ENCODE measurements around the gene HBEGF. TPM values are rescaled to one million over a fixed set of nuclear protein-coding genes. Genes with fewer than 3 reads are reported as not detected.

HBEGF gene
- total RNA-seq, 2 experiments from 2014 or later = 21.5 to 23.5 TPM

DNA sequence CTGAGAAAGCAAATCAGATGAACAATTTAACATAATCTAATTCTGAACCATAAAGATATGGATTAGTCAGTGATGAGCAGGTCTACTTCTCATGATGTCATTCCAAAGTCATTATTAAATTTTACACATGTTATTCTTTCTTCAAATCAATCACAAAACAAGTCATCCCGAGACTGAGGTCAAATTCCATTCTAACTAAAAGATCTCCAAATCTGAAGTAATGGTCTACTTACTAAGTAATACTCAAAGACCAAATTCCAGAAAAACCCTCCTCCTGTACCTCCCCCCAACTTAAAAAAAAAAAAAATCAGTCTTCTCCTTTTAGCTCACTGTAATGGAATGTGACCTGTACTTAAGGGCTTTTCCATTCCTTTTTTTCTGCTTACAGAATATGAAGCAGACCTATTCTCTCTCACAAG is 48.2 kb downstream of the HBEGF start:
- Mint-ChIP-seq H3K4me3 (no peak overlapping the region), H3K27ac (peak overlapping the region; percentile 33), H3K36me3 (peaks cover 20% of the 10 kb centered on the region), H3K9me3 (no peaks in the 10 kb centered on the region), H3K27me3 (no peaks in the 10 kb centered on the region), H3K4me1 (ENCODE audit: low read depth) (peaks cover 62% of the 10 kb centered on the region)
- DNase-seq = no peak
- intact Hi-C loops (cut with micrococcal nuclease) = no loop called here
- ChIA-PET POLR2A (interaction anchor here (0.8 kb wide), 1 partner anchor 393 kb away, joined by 3 read pairs; the partner anchor contains the start of genes HARS1 and HARS2), CTCF (interaction anchor here (0.6 to 1.9 kb wide), 4 partner anchors 52 to 74 kb away, joined by 3 to 8 read pairs (median 4); no protein-coding TSS in a partner anchor)

DNA sequence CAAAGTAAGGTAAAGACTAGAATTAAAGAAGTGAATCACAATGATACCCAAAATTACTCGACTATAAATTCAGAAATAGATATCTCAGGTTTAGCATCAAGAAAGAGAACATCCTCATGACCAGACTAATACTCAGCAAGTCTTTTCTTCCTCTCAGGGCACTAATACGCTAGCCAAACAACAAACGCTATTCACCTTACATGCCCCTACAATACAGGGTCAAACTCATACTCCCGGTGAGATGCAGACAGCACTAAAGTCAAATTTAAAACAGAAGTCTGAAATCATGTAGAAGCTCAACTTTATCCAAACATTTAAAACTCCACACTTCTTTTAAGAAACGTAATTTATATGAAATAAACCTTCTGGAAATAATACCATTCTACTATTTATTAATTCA is 49.1 kb downstream of the HBEGF start:
- no peak for DNase-seq
- Mint-ChIP-seq H3K4me1 (ENCODE audit: low read depth) (peaks cover 69% of the 10 kb centered on the region), H3K4me3 (no peak overlapping the region), H3K27ac (no peak overlapping the region), H3K27me3 (no peaks in the 10 kb centered on the region), H3K9me3 (no peaks in the 10 kb centered on the region), H3K36me3 (peaks cover 20% of the 10 kb centered on the region)
- intact Hi-C loops (cut with micrococcal nuclease) = no loop called here
- POLR2A ChIA-PET = interaction anchor here (0.8 kb wide), 1 partner anchor 394 kb away, joined by 3 read pairs; the partner anchor contains the start of genes HARS1 and HARS2
- CTCF ChIA-PET = interaction anchor here (0.6 to 1.9 kb wide), 5 partner anchors 46 to 66 kb away, joined by 3 to 8 read pairs (median 3); no protein-coding TSS in a partner anchor

DNA sequence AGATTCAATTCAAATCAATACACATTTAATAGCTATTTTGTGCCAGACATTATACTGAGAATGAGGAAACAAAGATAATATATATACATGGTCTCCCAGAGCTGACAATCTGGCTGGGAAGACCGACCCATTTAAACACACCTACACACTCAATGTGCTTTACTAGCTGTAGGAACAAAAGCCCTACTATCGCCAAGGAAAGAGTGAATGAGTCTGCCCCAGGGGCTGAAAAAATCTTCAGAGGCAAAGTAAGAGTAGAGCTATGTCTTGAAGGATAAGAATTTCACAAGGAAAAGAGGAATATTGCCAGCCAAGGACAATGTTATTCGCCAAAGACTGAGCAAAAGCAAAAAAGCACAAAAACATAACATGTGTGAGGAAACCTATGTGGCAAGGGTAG is 50.1 kb downstream of the HBEGF start:
- POLR2A ChIA-PET = no interaction called here
- DNase-seq = no peak
- H3K4me1 Mint-ChIP-seq (ENCODE audit: low read depth) = peaks cover 63% of the 10 kb centered on the region
- no peak overlapping the region for H3K27ac Mint-ChIP-seq
- no peak overlapping the region for H3K4me3 Mint-ChIP-seq
- CTCF ChIA-PET = interaction anchor here (0.6 to 1.3 kb wide), 3 partner anchors 50 to 54 kb away, joined by 3 to 4 read pairs (median 4); partner anchors contain the start of gene HBEGF
- H3K9me3 Mint-ChIP-seq = no peaks in the 10 kb centered on the region
- peaks cover 20% of the 10 kb centered on the region for H3K36me3 Mint-ChIP-seq
- intact Hi-C loops (cut with micrococcal nuclease) = no loop called here
- no peaks in the 10 kb centered on the region for H3K27me3 Mint-ChIP-seq

DNA sequence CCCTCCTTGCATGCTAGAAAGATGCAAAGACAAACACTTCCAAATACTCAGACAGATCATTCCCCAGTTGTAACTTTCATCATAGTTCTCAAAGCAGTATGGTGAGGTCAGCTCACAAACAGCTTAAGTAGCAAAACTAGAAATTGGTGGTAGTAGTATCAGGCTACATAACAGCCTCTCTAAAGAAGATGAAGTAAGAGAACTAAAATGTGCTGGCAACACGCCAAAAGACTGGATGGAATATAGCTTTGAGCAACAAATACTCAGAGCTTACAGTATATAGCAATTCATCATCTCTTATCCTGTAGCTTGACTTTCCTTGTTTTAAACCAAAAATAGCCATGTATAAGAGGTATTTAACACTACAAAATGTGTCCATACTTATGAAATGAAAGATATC is 51.0 kb downstream of the HBEGF start:
- H3K9me3 Mint-ChIP-seq = no peaks in the 10 kb centered on the region
- intact Hi-C loops (cut with micrococcal nuclease) = no loop called here
- peak; percentile 25 for DNase-seq
- ChIA-PET CTCF (interaction anchor here (1.1 to 1.3 kb wide), 3 partner anchors 51 to 57 kb away, joined by 3 to 4 read pairs (median 4); partner anchors contain the start of gene HBEGF), POLR2A (no interaction called here)
- H3K36me3 Mint-ChIP-seq = peaks cover 19% of the 10 kb centered on the region
- no peaks in the 10 kb centered on the region for H3K27me3 Mint-ChIP-seq
- H3K4me3 Mint-ChIP-seq = no peak overlapping the region
- H3K27ac Mint-ChIP-seq = no peak overlapping the region
- H3K4me1 Mint-ChIP-seq (ENCODE audit: low read depth) = peaks cover 62% of the 10 kb centered on the region

DNA sequence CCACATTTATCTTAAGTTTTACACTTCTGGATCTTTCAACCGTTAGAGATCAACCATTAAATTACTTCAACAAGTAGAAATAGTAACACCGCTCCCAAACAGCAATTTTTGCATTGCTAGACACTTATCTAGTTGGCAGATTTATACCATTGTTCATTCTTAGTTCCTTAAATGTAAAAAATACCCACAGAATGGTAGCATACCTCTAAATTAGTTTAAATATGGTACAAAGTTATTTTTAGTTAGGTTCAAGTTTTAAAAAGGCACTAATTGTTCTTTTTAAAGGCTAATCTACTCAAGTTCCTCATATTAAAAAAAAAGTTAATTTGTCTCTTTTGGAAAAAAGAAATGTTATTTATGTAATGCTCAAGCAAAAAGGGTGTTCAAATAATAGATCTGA is 51.6 kb downstream of the HBEGF start:
- Mint-ChIP-seq H3K4me3 (no peak overlapping the region), H3K27ac (no peak overlapping the region), H3K4me1 (ENCODE audit: low read depth) (peaks cover 58% of the 10 kb centered on the region), H3K27me3 (no peaks in the 10 kb centered on the region), H3K36me3 (peaks cover 15% of the 10 kb centered on the region), H3K9me3 (no peaks in the 10 kb centered on the region)
- intact Hi-C loops (cut with micrococcal nuclease) = no loop called here
- POLR2A ChIA-PET = no interaction called here
- CTCF ChIA-PET = interaction anchor here (1.1 kb wide), 1 partner anchor 57 kb away, joined by 3 read pairs; no protein-coding TSS in a partner anchor
- DNase-seq = no peak

DNA sequence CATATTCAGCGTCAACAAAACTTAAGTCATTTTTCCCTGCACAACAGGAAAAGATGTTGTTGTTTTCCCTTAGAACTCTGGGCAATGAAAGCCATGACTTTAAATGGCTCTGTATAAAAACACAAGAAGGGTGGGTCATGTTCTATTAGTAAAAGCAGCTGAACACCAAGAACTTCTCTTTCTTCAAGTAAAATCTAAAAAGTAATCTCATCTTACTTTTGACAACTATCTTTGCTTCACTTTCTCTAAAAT is 52.6 kb downstream of the HBEGF start:
- ChIA-PET POLR2A (no interaction called here), CTCF (no interaction called here)
- no peak overlapping the region for H3K27ac Mint-ChIP-seq
- H3K27me3 Mint-ChIP-seq = no peaks in the 10 kb centered on the region
- DNase-seq = no peak
- H3K4me3 Mint-ChIP-seq = no peak overlapping the region
- H3K9me3 Mint-ChIP-seq = no peaks in the 10 kb centered on the region
- intact Hi-C loops (cut with micrococcal nuclease) = no loop called here
- peaks cover 63% of the 10 kb centered on the region for H3K4me1 Mint-ChIP-seq (ENCODE audit: low read depth)
- peaks cover 9% of the 10 kb centered on the region for H3K36me3 Mint-ChIP-seq

DNA sequence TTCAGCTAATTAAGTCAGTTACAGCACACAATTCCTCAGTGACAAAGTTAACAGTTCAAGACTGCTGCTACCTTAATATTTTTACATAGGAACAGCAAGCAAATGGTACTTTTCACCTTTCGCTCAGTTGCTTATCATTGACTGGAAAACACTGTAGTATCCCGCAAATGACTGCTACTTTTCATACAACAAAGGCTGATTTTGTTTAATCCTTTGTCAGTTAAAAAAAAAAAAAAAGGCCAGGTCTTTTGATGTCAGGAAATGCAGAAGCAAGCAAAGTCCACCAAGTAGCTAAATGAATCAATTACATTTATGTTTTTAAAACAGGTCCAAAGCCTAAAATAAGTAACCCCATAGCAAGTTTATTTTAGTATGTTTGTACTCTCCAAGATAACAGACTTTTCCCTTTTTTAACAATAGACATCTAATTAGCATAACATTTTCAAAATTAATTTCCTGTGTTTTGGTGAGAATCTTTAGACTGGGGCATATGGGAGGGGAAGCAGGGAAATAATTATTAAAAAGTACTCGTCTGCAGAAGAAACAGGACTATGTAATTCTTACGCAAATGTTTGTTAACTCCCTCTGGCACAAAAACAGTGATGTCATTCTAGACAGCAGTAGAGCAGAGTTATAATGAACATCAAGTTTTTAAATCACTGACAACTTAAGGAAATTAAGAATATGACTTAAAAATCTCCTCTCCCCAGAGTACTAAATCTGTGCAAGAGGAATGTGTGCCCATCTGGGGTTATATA is 53.1 kb downstream of the HBEGF start:
- H3K9me3 Mint-ChIP-seq = no peaks in the 10 kb centered on the region
- H3K27me3 Mint-ChIP-seq = no peaks in the 10 kb centered on the region
- intact Hi-C loops (cut with micrococcal nuclease) = no loop called here
- peaks cover 8% of the 10 kb centered on the region for H3K36me3 Mint-ChIP-seq
- ChIA-PET CTCF (interaction anchor here (0.7 to 1.3 kb wide), 4 partner anchors 49 to 215 kb away, joined by 3 to 6 read pairs (median 4); partner anchors contain the start of gene HBEGF), POLR2A (no interaction called here)
- H3K4me1 Mint-ChIP-seq (ENCODE audit: low read depth) = peaks cover 62% of the 10 kb centered on the region
- peak overlapping the region; percentile 1 for H3K27ac Mint-ChIP-seq
- no peak overlapping the region for H3K4me3 Mint-ChIP-seq
- no peak for DNase-seq

DNA sequence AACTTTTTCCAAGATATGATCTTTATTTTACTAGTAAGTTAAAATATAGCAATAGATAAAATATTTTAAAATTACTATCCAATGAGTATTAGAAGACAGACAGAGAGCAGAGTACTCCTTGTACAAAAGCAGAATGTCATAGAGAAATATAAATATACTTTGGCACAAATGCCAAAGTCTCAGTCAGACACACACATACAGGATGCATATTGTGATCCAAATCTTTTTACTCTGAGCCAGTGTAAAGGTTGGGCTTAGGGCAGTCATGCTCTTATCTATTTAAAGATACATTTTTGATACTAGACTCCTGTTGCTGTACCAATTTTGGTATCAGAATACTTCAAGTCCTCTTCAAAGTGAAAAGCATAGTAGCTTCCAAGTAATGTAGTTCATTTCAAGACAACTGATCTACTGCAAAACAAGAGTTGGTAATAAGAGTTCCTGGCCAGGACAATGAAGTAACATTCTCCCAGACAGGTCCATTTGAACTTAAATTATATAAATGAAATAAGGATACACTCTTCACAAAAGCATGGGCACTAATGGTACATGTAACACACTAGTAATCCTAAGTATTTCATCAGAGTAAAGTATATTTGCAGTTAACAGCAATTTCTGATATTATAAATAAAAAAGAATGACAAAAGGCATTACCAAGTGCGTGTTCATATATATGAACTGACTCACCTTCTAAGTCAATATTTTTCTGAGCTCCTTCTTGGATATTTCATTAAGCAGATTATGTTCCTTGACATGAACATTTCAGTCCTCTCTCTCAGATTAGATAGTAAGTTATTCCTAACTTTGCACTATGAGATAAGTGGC is 54.0 kb downstream of the HBEGF start:
- Mint-ChIP-seq H3K27ac (peak overlapping the region; percentile 1), H3K4me3 (no peak overlapping the region), H3K4me1 (ENCODE audit: low read depth) (peaks cover 59% of the 10 kb centered on the region), H3K36me3 (peaks cover 5% of the 10 kb centered on the region), H3K9me3 (no peaks in the 10 kb centered on the region), H3K27me3 (no peaks in the 10 kb centered on the region)
- DNase-seq = no peak
- ChIA-PET CTCF (interaction anchor here (1.1 to 1.3 kb wide), 3 partner anchors 48 to 59 kb away, joined by 4 to 6 read pairs (median 4); partner anchors contain the start of gene HBEGF), POLR2A (no interaction called here)
- intact Hi-C loops (cut with micrococcal nuclease) = no loop called here

DNA sequence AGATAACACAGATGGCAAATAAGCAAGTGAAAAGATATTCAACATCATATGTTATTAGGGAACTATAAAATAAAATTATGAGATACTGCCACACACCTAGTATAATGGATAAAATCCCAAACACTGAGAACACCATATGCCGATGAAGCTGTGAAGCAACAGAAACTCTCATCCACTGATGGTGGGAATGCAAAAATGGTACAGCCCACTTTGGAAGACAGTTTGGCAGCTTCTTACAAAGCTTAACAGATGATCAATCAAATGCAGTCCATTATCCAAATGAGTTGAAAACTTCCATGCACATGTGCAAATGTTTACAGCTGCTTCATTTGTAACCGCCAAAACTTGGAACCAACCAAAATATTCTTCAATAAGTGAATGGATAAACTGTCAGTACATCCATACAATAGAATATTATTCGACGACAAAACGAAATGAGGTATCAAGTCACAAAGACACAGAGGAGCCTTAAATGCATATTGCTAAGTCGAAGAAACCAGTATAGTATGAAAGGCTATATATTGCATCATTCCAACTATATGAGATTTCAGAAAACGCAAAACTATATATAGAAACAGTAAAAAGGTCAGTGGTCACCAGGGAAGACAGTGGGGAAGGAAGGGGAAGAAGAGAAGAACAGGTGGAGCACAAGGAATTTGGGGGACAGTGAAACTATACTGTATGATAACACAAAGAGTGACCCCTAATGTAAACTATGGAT is 58.4 kb downstream of the HBEGF start:
- peaks cover 28% of the 10 kb centered on the region for H3K4me1 Mint-ChIP-seq (ENCODE audit: low read depth)
- intact Hi-C loops (cut with micrococcal nuclease) = no loop called here
- POLR2A ChIA-PET = no interaction called here
- H3K4me3 Mint-ChIP-seq = no peak overlapping the region
- CTCF ChIA-PET = no interaction called here
- H3K27ac Mint-ChIP-seq = no peak overlapping the region
- no peaks in the 10 kb centered on the region for H3K27me3 Mint-ChIP-seq
- DNase-seq = no peak
- no peaks in the 10 kb centered on the region for H3K36me3 Mint-ChIP-seq
- no peaks in the 10 kb centered on the region for H3K9me3 Mint-ChIP-seq

DNA sequence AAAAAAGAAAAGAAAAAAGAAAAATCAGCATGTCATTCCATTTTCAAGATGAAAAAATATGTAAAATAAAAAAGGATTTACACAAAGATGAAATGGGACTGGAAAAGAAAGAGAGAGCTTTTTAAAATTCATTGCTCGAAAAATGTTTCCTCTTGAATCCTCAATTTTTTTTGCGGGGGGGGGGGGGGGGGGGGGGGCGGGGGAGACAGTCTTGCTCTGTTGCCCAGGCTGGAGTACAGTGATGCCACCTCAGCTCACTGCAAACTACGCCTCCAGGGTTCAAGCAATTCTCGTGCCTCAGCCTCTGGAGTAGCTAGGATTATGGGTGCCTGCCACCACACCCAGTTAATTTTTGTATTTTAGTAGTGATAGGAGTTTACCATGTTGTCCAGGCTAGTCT is 60.0 kb downstream of the HBEGF start:
- Mint-ChIP-seq H3K36me3 (no peaks in the 10 kb centered on the region), H3K4me1 (ENCODE audit: low read depth) (peaks cover 20% of the 10 kb centered on the region), H3K27me3 (no peaks in the 10 kb centered on the region), H3K4me3 (no peak overlapping the region), H3K9me3 (no peaks in the 10 kb centered on the region), H3K27ac (no peak overlapping the region)
- CTCF ChIA-PET = interaction anchor here (1.0 kb wide), 1 partner anchor 47 kb away, joined by 5 read pairs; no protein-coding TSS in a partner anchor
- no peak for DNase-seq
- POLR2A ChIA-PET = no interaction called here
- intact Hi-C loops (cut with micrococcal nuclease) = no loop called here

DNA sequence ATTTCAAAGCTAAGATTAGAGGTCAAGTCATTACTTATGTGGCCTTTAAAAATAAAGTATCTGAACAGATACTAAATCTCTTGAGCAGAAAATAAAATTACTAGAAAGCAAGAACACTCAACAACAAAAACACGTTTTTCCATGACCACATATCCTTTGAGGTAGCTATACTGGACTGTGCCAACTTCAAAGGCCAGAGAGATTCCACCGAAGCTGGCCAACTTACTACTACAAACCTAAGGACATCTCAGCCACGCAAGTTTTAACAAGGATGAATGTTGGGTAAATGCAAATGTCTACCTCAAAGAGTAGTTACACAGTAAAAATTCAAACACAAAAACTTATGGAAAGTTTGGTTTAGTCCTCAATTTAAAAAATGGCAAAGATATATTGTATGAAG is 62.4 kb downstream of the HBEGF start:
- Mint-ChIP-seq H3K27me3 (no peaks in the 10 kb centered on the region), H3K9me3 (no peaks in the 10 kb centered on the region), H3K4me3 (no peak overlapping the region), H3K4me1 (ENCODE audit: low read depth) (peaks cover 8% of the 10 kb centered on the region), H3K36me3 (no peaks in the 10 kb centered on the region), H3K27ac (no peak overlapping the region)
- intact Hi-C loops (cut with micrococcal nuclease) = no loop called here
- ChIA-PET CTCF (no interaction called here), POLR2A (no interaction called here)
- no peak for DNase-seq

All from activated CD4-positive, alpha-beta memory T cell treated with anti-CD3 and anti-CD28 coated beads for 36 hours (primary cell).